Endometrial microvascular endothelial cells (primary cell): ENCODE results near the gene TBC1D4. TPM values are rescaled to one million over a fixed set of nuclear protein-coding genes. Genes with fewer than 3 reads are reported as not detected.
"Not testable (repeated sequence)": the region's sequence is repeated elsewhere in the genome, so short reads cannot be mapped to it uniquely, and the experiment has no call there.

Source experiments
- in situ Hi-C: cut with HindIII; loops from 2 replicates; pipeline ENCODE4 v1.10.0; 2017; ENCODE audit warnings: low sequenced_read_pairs, low pct_unique_long_range_greater_than_20kb; ENCODE audit errors: inconsistent ontology term
- total RNA-seq: library from RNA; depleted of rRNA; stranded (reverse); fragments of >200 nt; gene quantifications from one replicate; pipeline ENCODE4 v1.2.3, GENCODE V29; 2015; ENCODE audit errors: inconsistent ontology term

TBC1D4 gene
- total RNA-seq, 1 donor from 2014 or later: 33.3 TPM

DNA sequence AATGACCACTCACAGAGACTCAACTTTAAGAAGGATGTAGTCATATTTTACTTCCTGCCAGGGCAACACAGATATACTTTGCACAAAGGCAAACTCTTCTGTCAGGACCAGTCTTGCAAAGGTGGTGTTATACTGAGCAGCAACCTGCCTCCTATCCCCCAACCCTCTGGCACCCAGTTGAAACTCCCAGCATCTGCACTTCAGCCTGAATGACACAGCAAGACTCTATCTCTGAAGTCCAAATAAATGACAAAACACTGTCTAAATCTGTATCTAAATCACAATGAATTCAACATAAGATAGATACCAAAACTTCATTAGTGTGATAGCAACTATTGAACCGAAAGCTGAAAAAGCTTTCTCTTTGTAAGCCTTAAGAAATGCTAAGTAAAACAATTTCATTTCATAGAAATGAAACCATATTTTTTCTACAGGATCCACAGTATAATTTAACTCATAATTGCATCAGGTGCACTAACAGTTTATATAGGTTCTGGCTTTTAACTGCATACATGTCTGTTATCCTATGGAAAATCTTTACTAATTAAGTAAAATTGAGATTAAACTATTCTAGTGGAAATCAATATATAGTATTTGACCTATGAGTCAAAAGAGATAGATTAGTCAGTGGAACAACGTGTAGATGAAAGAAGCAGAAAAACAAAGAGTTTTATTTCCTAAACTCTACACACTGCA lies 163.7 kb downstream of the TBC1D4 start:
- in situ Hi-C loops: no loop called here

DNA sequence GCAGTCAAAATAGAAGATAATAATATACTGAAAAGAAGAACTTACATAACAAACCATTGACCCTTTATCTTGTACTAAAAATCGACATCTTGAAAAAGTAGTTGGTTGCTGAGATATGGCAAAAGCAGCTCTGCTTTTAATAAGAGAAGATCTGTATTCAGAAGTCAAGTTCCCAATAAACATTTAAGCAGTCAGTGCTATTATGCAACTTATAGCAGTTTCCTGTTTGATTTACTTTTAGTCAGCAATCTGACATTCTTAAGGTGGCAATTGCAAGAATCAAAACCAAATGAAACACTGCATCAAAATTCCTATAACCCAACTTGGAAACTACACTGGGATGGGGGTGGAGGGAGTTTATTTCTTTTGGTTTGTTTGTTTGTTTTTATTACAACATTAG lies 165.5 kb downstream of the TBC1D4 start:
- in situ Hi-C loops: no loop called here

DNA sequence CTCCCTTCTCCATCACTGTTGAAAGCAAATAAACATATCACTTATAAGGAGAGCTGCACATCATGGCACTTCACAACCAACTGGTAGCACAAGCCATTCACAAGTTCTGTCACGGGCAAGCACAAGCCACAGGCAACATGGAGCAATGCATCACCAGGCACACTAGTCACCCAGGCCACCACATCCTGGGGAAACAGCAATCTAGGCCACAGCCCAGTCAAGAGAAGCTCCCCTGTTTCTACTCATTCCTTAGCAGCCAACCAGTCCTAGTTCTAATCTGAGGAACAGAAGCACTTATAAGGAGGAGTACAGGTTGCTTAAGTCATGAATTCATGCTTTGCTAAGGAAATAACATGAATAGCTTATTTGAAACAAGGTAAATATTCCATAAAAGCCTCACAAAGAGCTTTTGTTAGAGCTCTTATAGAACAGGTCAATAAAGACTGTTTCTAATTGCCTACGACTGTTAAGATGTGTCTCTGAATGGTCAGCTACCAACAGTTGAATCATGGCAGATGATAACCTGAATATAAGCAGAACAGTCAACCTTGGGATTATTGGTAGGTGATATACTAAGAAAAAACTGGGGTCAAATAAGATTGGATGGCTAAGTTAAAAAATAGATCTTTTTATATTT lies 169.0 kb downstream of the TBC1D4 start:
- in situ Hi-C loops: no loop called here

DNA sequence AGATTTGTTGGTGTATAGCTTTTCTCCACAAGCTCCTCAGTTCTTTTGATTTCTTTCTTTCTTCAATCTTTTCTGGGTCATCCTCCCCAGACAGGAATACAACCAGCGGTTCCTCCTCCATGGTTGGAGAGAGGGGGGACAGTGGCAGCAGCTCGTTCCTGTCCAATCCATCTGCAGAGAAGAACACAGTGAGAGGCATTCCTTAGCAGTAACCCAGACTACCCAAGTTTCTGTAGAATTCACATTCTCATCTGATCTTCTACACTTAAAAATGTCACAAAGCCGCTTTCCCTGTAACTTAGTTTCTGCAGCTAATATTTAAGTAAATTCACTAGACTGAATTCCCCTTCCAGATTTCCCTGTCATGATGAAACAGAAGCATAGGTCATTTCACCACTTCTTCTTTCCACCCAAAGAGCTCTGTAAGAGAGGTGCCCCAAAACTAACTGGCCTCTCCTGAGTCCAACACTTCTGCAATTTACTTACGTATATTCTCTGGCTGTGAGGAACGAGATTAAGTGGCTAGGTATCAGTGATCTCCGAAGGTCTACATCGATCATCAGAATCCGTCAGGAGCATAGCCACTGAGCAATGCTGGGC lies 171.9 kb downstream of the TBC1D4 start:
- in situ Hi-C loops: no loop called here

DNA sequence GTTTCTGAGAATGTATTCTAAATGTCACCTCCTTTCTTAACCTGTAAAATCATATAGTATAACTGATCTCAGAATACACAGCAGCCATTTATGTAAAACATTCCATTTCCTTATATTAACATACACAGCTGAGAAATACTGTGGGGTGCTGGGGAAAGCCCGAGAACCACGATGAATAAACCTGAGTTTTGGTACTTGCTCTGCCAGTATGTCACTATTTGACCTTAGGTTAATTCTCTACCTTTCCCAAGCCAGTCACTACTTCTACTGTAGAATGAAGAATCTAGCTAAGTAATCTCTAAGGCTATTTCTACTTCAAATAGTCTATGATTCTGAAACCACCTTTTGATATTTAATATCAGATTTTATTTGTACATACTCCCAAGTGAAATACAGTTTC lies 173.7 kb downstream of the TBC1D4 start:
- in situ Hi-C loops: no loop called here

DNA sequence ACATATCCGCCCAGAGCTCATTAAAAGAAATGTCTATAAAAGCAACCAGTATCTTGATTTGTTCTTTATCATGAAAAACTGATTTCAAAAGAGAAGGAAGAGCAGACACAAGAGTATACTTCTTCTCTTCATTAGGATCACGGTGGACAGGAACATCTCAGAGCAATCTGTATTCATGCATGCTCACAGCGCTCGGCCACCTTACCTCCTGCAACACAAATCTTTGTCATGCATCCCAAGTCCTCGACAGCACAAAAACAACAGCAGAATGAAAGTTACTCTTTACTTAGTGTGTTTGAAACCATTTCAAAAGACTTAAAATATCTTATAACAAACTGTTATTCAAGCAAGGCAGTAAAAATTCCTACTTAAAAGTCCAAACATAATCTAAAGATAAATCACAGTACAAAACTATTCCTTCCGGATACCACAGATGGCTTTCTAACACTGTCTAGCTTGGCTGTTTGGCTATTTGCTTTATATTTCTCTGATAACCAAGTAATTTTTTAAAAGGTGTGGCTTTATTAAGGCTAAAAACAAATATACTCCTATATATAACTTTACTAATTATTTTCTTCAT lies 174.5 kb downstream of the TBC1D4 start:
- in situ Hi-C loops: no loop called here

DNA sequence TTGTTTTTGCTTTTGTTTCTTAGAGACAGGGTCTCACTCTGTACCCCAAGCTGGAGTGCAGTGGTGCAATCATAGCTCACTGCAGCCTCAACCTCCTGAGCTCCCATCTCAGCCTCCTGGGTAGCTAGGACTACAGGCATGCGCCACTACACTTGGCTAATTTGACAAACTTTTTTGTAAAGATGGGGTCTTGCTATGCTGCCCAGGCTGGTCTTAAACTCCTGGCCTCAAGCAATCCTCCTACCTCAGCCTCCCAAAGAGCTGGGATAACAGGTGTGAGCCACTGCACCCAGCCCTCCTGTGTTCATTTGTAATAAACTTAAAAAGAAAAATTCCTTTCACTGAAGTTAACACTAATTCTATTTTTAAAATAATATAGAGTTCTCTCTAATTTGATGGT lies 175.0 kb downstream of the TBC1D4 start:
- in situ Hi-C loops: not testable (repeated sequence)

DNA sequence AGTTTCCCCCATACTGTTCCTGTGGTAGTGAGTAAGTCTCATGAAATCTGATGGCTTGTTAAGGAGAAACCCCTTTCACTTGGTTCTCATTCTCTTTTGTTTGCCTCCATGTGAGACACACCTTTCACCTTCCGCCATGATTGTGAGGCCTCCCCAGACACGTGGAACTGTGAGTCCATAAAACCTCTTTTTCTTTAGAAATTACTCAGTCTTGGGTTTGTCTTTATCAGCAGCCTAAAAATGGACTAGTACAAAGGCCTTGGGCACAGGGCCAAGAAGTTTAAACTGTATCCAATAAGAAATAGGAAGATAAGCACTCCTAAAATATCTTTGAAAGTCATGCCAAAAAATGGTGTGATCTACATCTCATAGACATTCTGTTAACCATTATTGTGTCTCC lies 176.9 kb downstream of the TBC1D4 start:
- in situ Hi-C loops: no loop called here

DNA sequence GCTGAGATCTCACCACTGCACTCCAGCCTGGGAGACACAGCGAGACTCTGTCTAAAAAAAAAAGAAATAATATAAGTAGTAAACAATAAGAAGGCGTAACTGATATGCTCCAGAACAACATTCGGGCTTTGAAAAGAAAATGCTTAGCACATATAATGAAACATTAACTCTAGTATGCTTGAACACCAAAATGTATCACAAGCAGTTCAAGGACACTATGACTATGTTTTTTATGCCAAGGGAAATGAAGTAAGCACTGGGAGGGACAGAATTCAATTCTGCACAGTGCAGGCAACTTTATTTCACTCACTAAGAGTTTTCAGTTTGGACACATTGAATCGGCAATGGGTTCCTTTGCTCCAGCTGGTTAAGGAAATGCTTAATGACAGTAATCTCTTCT lies 178.7 kb downstream of the TBC1D4 start:
- in situ Hi-C loops: no loop called here

DNA sequence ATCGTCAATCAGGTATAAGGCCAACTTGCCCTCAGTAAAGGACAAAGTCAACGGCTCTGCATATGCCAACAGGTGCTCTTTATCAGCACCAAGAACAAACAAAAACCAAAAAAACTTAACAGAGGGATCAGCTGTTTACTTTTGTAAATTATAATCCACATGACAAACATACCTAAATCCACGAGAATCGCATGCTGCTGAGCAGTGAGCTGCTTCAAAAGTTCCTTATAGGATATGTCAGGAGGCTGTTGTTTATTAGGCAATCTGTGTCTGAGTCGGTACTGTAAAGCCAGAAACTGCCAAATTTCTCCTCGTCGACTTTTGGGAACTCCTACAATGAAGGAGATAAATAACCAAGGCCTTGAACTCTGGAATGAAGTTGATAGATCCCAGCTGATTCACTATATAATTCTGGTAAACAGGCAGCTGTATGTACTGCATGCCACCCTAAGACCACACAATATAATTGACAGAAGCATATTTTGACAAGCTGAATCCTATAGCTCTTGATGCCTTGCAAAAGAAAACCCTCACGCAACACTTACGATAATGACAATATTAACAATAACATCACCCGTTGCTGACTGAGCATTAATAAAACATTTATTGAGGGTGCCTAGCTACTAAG lies 179.8 kb downstream of the TBC1D4 start:
- in situ Hi-C loops: no loop called here

DNA sequence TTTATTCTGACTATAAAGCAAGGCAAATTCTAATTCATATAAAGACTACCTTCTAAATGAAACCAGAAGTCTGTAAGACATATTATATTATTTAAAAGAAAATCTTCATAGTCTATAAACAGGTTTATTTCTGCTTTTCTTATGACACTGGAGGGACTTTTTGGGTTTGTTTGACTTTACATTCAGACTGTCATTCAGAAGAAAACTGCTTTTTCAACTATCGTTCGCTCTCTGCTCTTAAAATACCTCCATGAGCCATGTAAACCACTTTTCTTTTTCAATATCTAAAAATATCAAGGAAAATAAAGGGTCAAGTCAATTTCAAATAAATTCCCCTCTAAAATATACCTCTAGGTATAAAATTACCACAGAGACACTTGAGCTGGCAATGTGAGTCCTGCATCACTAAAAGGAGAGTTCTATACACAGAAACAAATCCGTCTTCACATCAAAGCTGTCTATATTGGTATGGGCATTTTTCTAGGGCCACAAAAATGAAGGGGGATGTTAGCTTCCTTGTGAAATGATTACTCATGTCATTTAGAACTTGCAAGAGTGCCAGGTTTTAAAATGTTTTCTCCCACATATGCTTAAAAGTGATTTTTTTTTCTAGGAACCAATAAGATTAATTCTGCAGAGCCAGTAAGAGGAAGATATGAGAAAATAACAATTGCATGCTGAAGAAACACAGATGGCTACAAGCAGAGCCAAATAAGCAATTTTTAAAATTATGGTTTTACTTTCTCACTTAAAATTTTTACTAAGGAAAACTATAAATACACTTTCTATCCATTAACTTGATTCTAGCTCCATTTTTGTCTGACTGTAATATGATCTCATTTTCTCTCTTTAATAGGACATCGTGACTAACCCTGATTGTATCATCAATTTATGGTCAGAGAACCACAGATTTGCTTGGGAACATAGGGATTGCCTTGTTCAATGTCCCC lies 181.8 kb downstream of the TBC1D4 start:
- in situ Hi-C loops: no loop called here

DNA sequence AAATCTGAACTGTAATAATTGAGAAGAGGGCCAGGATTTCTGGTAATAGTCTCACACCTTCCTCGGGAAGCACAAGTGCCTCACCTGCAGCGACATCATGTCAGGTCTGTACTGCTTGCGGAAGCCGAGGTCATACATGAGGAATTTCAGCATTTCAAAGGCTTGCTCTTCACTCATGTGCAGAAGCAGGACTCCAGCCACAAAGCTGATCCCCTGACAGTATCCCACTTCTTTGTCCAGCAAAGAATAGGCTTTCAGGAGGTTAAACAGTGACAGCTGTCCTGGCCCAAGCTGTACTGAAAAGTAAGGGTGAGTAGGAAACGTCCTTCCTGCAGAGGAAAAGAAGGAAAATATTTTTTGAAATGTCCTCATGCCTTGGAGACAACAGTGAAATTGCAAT lies 182.7 kb downstream of the TBC1D4 start:
- in situ Hi-C loops: no loop called here

DNA sequence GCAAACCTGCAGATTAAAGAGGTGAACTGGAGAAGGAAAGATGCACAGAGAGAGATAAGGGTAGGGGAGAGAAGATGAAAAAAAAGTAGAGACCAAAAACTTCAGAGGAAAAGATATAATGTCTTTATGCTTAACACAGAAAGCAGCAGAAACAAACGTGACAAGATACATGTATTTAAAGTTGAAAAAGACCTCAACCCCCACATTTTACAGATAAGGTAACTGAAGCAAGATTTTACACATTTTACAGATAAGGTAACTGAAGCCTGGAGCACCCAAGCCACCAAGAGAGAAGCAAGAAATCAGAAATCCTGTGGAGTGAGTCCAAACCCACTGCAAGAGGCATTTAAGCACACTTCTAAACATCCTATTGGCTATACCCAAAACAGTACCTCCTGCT lies 185.3 kb downstream of the TBC1D4 start:
- in situ Hi-C loops: no loop called here

DNA sequence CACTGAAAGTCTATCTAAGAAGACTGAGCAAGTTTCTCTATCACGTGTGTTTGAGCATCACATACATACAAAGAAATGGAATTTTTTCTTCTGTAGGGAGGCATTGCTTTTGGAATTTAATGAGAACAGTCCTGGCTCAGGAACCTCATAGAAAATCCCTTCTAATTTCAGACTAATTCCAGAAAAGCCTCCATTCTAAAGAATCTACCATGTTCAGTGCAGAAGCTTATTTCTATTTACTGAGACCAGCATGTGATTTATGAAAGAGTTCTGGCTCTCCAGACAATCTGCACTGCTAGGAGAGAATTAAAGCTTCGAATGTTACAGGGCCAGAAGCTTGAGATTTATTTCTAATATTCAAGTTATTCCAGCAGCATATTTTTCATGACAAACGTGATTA lies 186.8 kb downstream of the TBC1D4 start:
- in situ Hi-C loops: no loop called here

DNA sequence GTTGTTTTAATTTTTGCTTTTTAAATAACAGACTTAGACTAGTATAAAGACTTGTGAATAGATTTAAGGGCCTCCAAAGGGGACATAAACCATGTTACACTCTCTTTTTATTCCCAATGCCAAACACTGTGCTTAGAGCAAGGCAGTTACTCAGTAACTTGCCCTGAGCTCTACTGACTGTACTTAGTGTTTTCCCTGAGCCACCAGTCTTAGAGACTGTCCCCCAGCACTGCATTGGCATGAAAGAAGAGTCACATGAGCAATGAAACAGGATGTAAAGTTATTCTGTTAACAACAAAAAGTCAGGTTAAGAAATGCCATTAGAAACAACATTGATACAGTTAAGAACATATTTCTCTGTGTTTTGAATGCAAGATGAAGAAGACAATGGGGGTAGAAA lies 187.9 kb downstream of the TBC1D4 start:
- in situ Hi-C loops: no loop called here

DNA sequence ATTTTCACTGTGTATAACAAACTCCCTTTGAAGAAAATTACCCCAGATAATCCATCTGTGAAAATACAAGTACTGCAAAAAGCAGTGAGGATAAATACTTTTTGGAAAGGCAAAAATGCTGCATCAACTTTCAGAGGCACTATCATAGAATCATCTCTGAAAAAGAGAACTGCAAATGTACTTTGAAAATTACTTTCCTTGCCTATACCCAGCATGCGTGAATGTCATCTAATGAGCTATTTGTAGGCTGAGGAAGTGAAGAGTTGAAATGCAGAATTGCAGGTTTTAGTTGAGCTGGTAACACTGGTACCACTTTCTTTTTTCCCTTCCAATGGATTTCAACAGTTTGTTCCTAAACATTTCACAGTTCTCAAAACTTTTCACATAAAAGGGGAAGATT lies 196.7 kb downstream of the TBC1D4 start:
- in situ Hi-C loops: no loop called here

DNA sequence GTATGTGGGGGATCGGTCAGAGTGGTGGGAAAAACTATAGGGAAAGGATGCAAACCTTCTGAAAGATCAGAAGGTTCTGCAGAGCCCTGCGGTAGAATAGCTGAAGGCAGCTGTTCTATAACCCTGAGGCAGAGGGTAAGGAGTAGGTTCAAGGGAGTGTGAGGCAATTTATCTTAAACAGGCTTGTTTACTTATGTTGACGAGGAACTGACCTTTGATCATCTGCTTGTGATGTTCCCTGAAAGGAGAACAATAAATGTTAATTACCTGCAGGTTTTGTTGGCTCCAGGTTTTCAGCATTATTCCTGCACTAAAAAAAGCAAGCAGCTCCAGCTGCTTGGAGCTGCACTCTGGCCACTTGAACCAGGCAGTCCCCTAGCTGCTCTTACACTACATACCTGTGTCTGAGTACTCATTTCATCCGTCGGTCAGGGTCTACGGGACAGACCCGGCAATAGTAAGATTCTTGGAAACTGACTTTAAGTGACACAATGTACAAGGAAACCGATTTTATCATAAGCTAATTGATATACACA lies 202.1 kb downstream of the TBC1D4 start:
- in situ Hi-C loops: no loop called here

DNA sequence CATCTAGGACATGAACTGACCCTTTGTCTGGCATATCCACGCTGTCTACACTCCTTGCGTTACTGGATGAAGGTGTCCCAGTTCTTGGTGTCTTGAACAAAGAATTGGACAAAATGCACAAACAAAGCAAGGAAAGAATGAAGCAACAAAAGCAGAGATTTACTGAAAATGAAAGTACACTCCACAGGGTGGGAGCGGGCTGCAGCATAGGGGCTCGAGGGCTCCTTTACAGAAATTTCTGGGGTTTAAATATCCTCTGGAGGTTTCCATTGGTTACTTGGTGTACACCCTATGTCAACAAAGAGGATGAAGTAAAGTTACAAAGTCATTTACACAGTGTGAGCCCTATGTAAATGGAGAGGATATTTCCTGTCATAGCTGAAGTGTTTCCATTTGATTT lies 208.3 kb downstream of the TBC1D4 start:
- in situ Hi-C loops: not testable (repeated sequence)
